NB4 (cell line): ENCODE results near the gene OR13J1.

ENCODE experiments used
- MYC ChIP-seq: IDR thresholded peaks from 2 replicates; pipeline ENCODE4 v1.6.1; 2011; ENCODE audit warnings: low read depth, low read length
- POLR2A ChIP-seq: IDR thresholded peaks from 2 replicates; pipeline ENCODE4 v1.6.1; 2011; ENCODE audit warnings: mild to moderate bottlenecking; ENCODE audit not compliant: insufficient read length; ENCODE audit errors: extremely low read depth
- TF ChIP-seq, protein P1 (sequence below): IDR thresholded peaks from one replicate; pipeline ENCODE4 v1.5.1; 2012; ENCODE audit warnings: low read depth, low read length
- TF ChIP-seq, protein P2 (sequence below): IDR thresholded peaks from 2 replicates; pipeline ENCODE4 v1.6.1; 2011; ENCODE audit warnings: low read depth, low read length

DNA sequence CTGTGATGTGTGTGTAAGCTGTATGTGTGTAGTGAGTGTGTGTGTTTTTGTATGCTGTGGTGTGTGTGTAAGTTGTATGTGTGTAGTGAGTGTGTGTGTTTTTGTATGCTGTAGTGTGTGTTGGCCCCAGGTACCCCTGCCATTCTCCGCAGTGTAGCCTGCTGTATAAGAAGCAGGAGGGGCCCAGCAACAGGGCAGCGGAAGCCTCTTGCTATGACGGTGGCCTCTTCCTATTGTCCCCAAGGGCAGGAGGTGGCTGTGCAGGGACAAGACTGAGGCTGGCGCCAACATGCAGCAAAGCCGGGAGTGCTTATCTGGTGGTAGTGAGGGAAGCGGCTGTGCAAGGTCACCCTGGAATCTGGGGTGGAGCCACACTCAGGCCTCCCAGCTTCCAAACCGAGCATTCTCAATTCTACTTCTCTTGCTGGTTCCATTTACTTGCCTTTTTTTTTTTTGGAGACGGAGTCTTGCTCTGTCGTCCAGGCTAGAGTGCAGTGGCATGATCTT, 44.2 kb upstream of the OR13J1 start:
- TF ChIP-seq, protein P1, sequence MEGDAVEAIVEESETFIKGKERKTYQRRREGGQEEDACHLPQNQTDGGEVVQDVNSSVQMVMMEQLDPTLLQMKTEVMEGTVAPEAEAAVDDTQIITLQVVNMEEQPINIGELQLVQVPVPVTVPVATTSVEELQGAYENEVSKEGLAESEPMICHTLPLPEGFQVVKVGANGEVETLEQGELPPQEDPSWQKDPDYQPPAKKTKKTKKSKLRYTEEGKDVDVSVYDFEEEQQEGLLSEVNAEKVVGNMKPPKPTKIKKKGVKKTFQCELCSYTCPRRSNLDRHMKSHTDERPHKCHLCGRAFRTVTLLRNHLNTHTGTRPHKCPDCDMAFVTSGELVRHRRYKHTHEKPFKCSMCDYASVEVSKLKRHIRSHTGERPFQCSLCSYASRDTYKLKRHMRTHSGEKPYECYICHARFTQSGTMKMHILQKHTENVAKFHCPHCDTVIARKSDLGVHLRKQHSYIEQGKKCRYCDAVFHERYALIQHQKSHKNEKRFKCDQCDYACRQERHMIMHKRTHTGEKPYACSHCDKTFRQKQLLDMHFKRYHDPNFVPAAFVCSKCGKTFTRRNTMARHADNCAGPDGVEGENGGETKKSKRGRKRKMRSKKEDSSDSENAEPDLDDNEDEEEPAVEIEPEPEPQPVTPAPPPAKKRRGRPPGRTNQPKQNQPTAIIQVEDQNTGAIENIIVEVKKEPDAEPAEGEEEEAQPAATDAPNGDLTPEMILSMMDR = no peak
- no peak for TF ChIP-seq POLR2A
- TF ChIP-seq, protein P2, sequence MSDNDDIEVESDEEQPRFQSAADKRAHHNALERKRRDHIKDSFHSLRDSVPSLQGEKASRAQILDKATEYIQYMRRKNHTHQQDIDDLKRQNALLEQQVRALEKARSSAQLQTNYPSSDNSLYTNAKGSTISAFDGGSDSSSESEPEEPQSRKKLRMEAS = no peak
- no peak for TF ChIP-seq MYC
